Measurements from ENCODE around the gene PTPRJ. TPM values are rescaled to one million over a fixed set of nuclear protein-coding genes. Genes with fewer than 3 reads are reported as not detected.

Gene PTPRJ
- total RNA-seq, 1 donor from 2014 or later, result 70.3 TPM

GRCh38 chr11:48062649-48063048 is 82.3 kb downstream of the PTPRJ start:
- no peaks in the 10 kb centered on the region for H3K27me3 Mint-ChIP-seq (ENCODE audit: insufficient read depth)
- H3K9me3 Mint-ChIP-seq, result no peaks in the 10 kb centered on the region
- H3K36me3 Mint-ChIP-seq (ENCODE audit: low read depth), result peaks cover 44% of the 10 kb centered on the region
- intact Hi-C loops (cut with micrococcal nuclease), result no loop called here
- DNase-seq (ENCODE audit: low spot score), result no peak
- peak overlapping the region; percentile 18 for H3K27ac Mint-ChIP-seq
- H3K4me1 Mint-ChIP-seq (ENCODE audit: low read depth), result peaks cover 71% of the 10 kb centered on the region
- H3K4me3 Mint-ChIP-seq, result no peak overlapping the region

GRCh38 chr11:48063424-48063978 is 83.1 kb downstream of the PTPRJ start:
- no peaks in the 10 kb centered on the region for H3K9me3 Mint-ChIP-seq
- intact Hi-C loops (cut with micrococcal nuclease), result no loop called here
- peaks cover 71% of the 10 kb centered on the region for H3K4me1 Mint-ChIP-seq (ENCODE audit: low read depth)
- peaks cover 45% of the 10 kb centered on the region for H3K36me3 Mint-ChIP-seq (ENCODE audit: low read depth)
- DNase-seq (ENCODE audit: low spot score), result no peak
- no peak overlapping the region for H3K4me3 Mint-ChIP-seq
- H3K27me3 Mint-ChIP-seq (ENCODE audit: insufficient read depth), result no peaks in the 10 kb centered on the region
- H3K27ac Mint-ChIP-seq, result peak overlapping the region; percentile 3

GRCh38 chr11:48064306-48064705 is 83.9 kb downstream of the PTPRJ start:
- H3K4me1 Mint-ChIP-seq (ENCODE audit: low read depth), result peaks cover 67% of the 10 kb centered on the region

GRCh38 chr11:48066881-48067800 is 86.8 kb downstream of the PTPRJ start:
- Mint-ChIP-seq H3K27ac (no peak overlapping the region), H3K9me3 (no peaks in the 10 kb centered on the region), H3K27me3 (ENCODE audit: insufficient read depth) (no peaks in the 10 kb centered on the region), H3K36me3 (ENCODE audit: low read depth) (peaks cover 41% of the 10 kb centered on the region), H3K4me1 (ENCODE audit: low read depth) (peaks cover 44% of the 10 kb centered on the region), H3K4me3 (no peak overlapping the region)
- no peak for DNase-seq (ENCODE audit: low spot score)
- intact Hi-C loops (cut with micrococcal nuclease), result no loop called here

More at GRCh38 chr11:48064306-48064705, 83.9 kb downstream of the PTPRJ start:
- H3K9me3 Mint-ChIP-seq, result no peaks in the 10 kb centered on the region
- DNase-seq (ENCODE audit: low spot score), result no peak
- intact Hi-C loops (cut with micrococcal nuclease), result no loop called here
- no peak overlapping the region for H3K4me3 Mint-ChIP-seq
- peaks cover 46% of the 10 kb centered on the region for H3K36me3 Mint-ChIP-seq (ENCODE audit: low read depth)
- H3K27ac Mint-ChIP-seq, result peak overlapping the region; percentile 61
- H3K27me3 Mint-ChIP-seq (ENCODE audit: insufficient read depth), result no peaks in the 10 kb centered on the region

- peak overlapping the region; percentile 51 for H3K27ac Mint-ChIP-seq
- no peak overlapping the region for H3K4me3 Mint-ChIP-seq
- H3K9me3 Mint-ChIP-seq, result no peaks in the 10 kb centered on the region
- no peaks in the 10 kb centered on the region for H3K27me3 Mint-ChIP-seq (ENCODE audit: insufficient read depth)
- intact Hi-C loops (cut with micrococcal nuclease), result loop anchor here (1.0 to 2.0 kb wide), 2 partner anchors 16 to 24 kb away; no protein-coding TSS in a partner anchor
- H3K4me1 Mint-ChIP-seq (ENCODE audit: low read depth), result peaks cover 42% of the 10 kb centered on the region
- H3K36me3 Mint-ChIP-seq (ENCODE audit: low read depth), result peaks cover 42% of the 10 kb centered on the region
- DNase-seq (ENCODE audit: low spot score), result no peak
Observed at GRCh38 chr11:48073031-48073861, 92.9 kb downstream of the PTPRJ start.

- H3K27me3 Mint-ChIP-seq (ENCODE audit: insufficient read depth), result no peaks in the 10 kb centered on the region
- peaks cover 49% of the 10 kb centered on the region for H3K4me1 Mint-ChIP-seq (ENCODE audit: low read depth)
- intact Hi-C loops (cut with micrococcal nuclease), result no loop called here
- no peak for DNase-seq (ENCODE audit: low spot score)
- no peak overlapping the region for H3K4me3 Mint-ChIP-seq
- peaks cover 38% of the 10 kb centered on the region for H3K36me3 Mint-ChIP-seq (ENCODE audit: low read depth)
- H3K9me3 Mint-ChIP-seq, result no peaks in the 10 kb centered on the region
- no peak overlapping the region for H3K27ac Mint-ChIP-seq
Observed at GRCh38 chr11:48074425-48075181, 94.2 kb downstream of the PTPRJ start.

GRCh38 chr11:48075637-48076036 is 95.3 kb downstream of the PTPRJ start:
- Mint-ChIP-seq H3K27me3 (ENCODE audit: insufficient read depth) (no peaks in the 10 kb centered on the region), H3K9me3 (no peaks in the 10 kb centered on the region), H3K36me3 (ENCODE audit: low read depth) (peaks cover 36% of the 10 kb centered on the region), H3K27ac (peak overlapping the region; percentile 9), H3K4me3 (no peak overlapping the region), H3K4me1 (ENCODE audit: low read depth) (peaks cover 57% of the 10 kb centered on the region)
- intact Hi-C loops (cut with micrococcal nuclease), result no loop called here
- DNase-seq (ENCODE audit: low spot score), result no peak

- H3K4me1 Mint-ChIP-seq (ENCODE audit: low read depth), result peaks cover 71% of the 10 kb centered on the region
- peaks cover 33% of the 10 kb centered on the region for H3K36me3 Mint-ChIP-seq (ENCODE audit: low read depth)
- intact Hi-C loops (cut with micrococcal nuclease), result no loop called here
- DNase-seq (ENCODE audit: low spot score), result no peak
- H3K27ac Mint-ChIP-seq, result no peak overlapping the region
- H3K27me3 Mint-ChIP-seq (ENCODE audit: insufficient read depth), result no peaks in the 10 kb centered on the region
- no peak overlapping the region for H3K4me3 Mint-ChIP-seq
- no peaks in the 10 kb centered on the region for H3K9me3 Mint-ChIP-seq
Observed at GRCh38 chr11:48077251-48077650, 96.9 kb downstream of the PTPRJ start.

GRCh38 chr11:48078689-48079088 is 98.3 kb downstream of the PTPRJ start:
- no peak overlapping the region for H3K4me3 Mint-ChIP-seq
- no peak for DNase-seq (ENCODE audit: low spot score)
- intact Hi-C loops (cut with micrococcal nuclease), result no loop called here
- H3K4me1 Mint-ChIP-seq (ENCODE audit: low read depth), result peaks cover 70% of the 10 kb centered on the region
- H3K36me3 Mint-ChIP-seq (ENCODE audit: low read depth), result peaks cover 31% of the 10 kb centered on the region
- H3K27ac Mint-ChIP-seq, result no peak overlapping the region
- no peaks in the 10 kb centered on the region for H3K27me3 Mint-ChIP-seq (ENCODE audit: insufficient read depth)
- no peaks in the 10 kb centered on the region for H3K9me3 Mint-ChIP-seq

GRCh38 chr11:48079596-48079995 is 99.2 kb downstream of the PTPRJ start:
- no peak for DNase-seq (ENCODE audit: low spot score)
- intact Hi-C loops (cut with micrococcal nuclease), result no loop called here
- Mint-ChIP-seq H3K4me1 (ENCODE audit: low read depth) (peaks cover 69% of the 10 kb centered on the region), H3K27ac (peak overlapping the region; percentile 46), H3K27me3 (ENCODE audit: insufficient read depth) (no peaks in the 10 kb centered on the region), H3K36me3 (ENCODE audit: low read depth) (peaks cover 36% of the 10 kb centered on the region), H3K9me3 (no peaks in the 10 kb centered on the region), H3K4me3 (no peak overlapping the region)

GRCh38 chr11:48080301-48080861 is 100.0 kb downstream of the PTPRJ start:
- DNase-seq (ENCODE audit: low spot score), result no peak
- intact Hi-C loops (cut with micrococcal nuclease), result loop anchor here (2.0 kb wide), 1 partner anchor 26 kb away; no protein-coding TSS in a partner anchor
- peaks cover 36% of the 10 kb centered on the region for H3K36me3 Mint-ChIP-seq (ENCODE audit: low read depth)
- H3K9me3 Mint-ChIP-seq, result no peaks in the 10 kb centered on the region
- H3K27me3 Mint-ChIP-seq (ENCODE audit: insufficient read depth), result no peaks in the 10 kb centered on the region
- peak overlapping the region; percentile 6 for H3K27ac Mint-ChIP-seq
- peaks cover 66% of the 10 kb centered on the region for H3K4me1 Mint-ChIP-seq (ENCODE audit: low read depth)
- no peak overlapping the region for H3K4me3 Mint-ChIP-seq

Measured in activated T-helper 1 cell treated with anti-CD3 and anti-CD28 coated beads, Interleukin-12 subunit alpha, Interleukin-12 subunit beta, Interleukin-2, Interleukin-4 antibody, amounts not matched to agents 30 ng/mL and 10 ng/mL and 1 ng/mL, durations not matched to agents 14 hours and 24 hours and 36 hours (primary cell).